ENCODE data around the gene OGDH.

OGDH gene

GRCh38 chr7:44638611-44639557, 32.5 kb downstream of the OGDH start:
- DNase-seq: no peak

GRCh38 chr7:44639671-44640321, 33.4 kb downstream of the OGDH start:
- no peak for DNase-seq

- no peak for DNase-seq
Measured at GRCh38 chr7:44643206-44643605, 36.8 kb downstream of the OGDH start.

GRCh38 chr7:44645254-44645653, 38.8 kb downstream of the OGDH start:
- no peak for DNase-seq

GRCh38 chr7:44645696-44646095, 39.3 kb downstream of the OGDH start:
- no peak for DNase-seq

- no peak for DNase-seq
Measured at GRCh38 chr7:44646176-44646920, 39.9 kb downstream of the OGDH start.

GRCh38 chr7:44646921-44647636, 40.7 kb downstream of the OGDH start:
- DNase-seq: no peak

- no peak for DNase-seq
Measured at GRCh38 chr7:44647981-44648714, 41.7 kb downstream of the OGDH start.

GRCh38 chr7:44650242-44650641, 43.8 kb downstream of the OGDH start:
- no peak for DNase-seq

- DNase-seq: no peak
Measured at GRCh38 chr7:44650772-44651171, 44.3 kb downstream of the OGDH start.

GRCh38 chr7:44652535-44652934, 46.1 kb downstream of the OGDH start:
- no peak for DNase-seq

- no peak for DNase-seq
Measured at GRCh38 chr7:44654255-44654796, 47.9 kb downstream of the OGDH start.

GRCh38 chr7:44655341-44655740, 48.9 kb downstream of the OGDH start:
- DNase-seq: no peak

GRCh38 chr7:44658979-44659378, 52.6 kb downstream of the OGDH start:
- no peak for DNase-seq

- DNase-seq: no peak
Measured at GRCh38 chr7:44661233-44661632, 54.8 kb downstream of the OGDH start.

- no peak for DNase-seq
Measured at GRCh38 chr7:44664780-44665461, 58.5 kb downstream of the OGDH start.

- DNase-seq: no peak
Measured at GRCh38 chr7:44665531-44666213, 59.2 kb downstream of the OGDH start.

- DNase-seq: no peak
Measured at GRCh38 chr7:44666566-44666965, 60.1 kb downstream of the OGDH start.

- no peak for DNase-seq
Measured at GRCh38 chr7:44667190-44667589, 60.8 kb downstream of the OGDH start.

GRCh38 chr7:44671069-44671468, 64.6 kb downstream of the OGDH start:
- DNase-seq: no peak

- DNase-seq: no peak
Measured at GRCh38 chr7:44673324-44673723, 66.9 kb downstream of the OGDH start.
